ENCODE data around the gene CD22. TPM values are rescaled to one million over a fixed set of nuclear protein-coding genes. Genes with fewer than 3 reads are reported as not detected.

The CD22 gene
- total and polyA plus RNA-seq, 7 donors: 0.11 to 3.2 (median 0.32) TPM

GRCh38 chr19:35344511-35345031, 15.6 kb downstream of the CD22 start:
- ATAC-seq: no peak
- intact Hi-C loops (cut with DNase I): no loop called here
- Histone ChIP-seq H3K9me3 (no peaks in the 10 kb centered on the region), H3K27me3 (ENCODE audit: insufficient read depth in 3 of 3, low read length in 2 of 3) (peaks cover 0 to 22% (median 4%) of the 10 kb centered on the region in 3 donors), H3K36me3 (ENCODE audit: insufficient read depth in 1 of 2, low read depth in 1 of 2) (no peaks in the 10 kb centered on the region), H3K27ac (no peak overlapping the region), H3K4me3 (no peak overlapping the region), H3K4me1 (no peaks in the 10 kb centered on the region)
- DNase-seq: no peak
- no peak for TF ChIP-seq CTCF (IDR thresholded peaks at IDR 0.05)
- WGBS, 3 donors: 65 to 71% (median 69%) methylated on average over 17 of the region's 17 CpGs

- H3K4me1 ChIP-seq: no peaks in the 10 kb centered on the region
- ATAC-seq (no peak), DNase-seq (no peak)
- intact Hi-C loops (cut with DNase I): no loop called here
- H3K27ac ChIP-seq: no peak overlapping the region
- no peaks in the 10 kb centered on the region for H3K9me3 ChIP-seq
- H3K36me3 ChIP-seq (ENCODE audit: insufficient read depth in 1 of 2, low read depth in 1 of 2): no peaks in the 10 kb centered on the region
- WGBS, 3 donors: 68 to 76% (median 73%) methylated on average over 11 of the region's 11 CpGs
- H3K4me3 ChIP-seq: no peak overlapping the region
- peaks cover 0 to 28% (median 4%) of the 10 kb centered on the region in 3 donors for H3K27me3 ChIP-seq (ENCODE audit: insufficient read depth in 3 of 3, low read length in 2 of 3)
- no peak for TF ChIP-seq CTCF (IDR thresholded peaks at IDR 0.05)
These were observed 16.7 kb downstream of the CD22 start for GRCh38 chr19:35345671-35346111.

GRCh38 chr19:35346193-35347052, 17.4 kb downstream of the CD22 start:
- Histone ChIP-seq H3K4me1 (no peaks in the 10 kb centered on the region), H3K27ac (no peak overlapping the region), H3K9me3 (no peaks in the 10 kb centered on the region), H3K4me3 (no peak overlapping the region), H3K27me3 (ENCODE audit: insufficient read depth in 3 of 3, low read length in 2 of 3) (peaks cover 0 to 33% (median 4%) of the 10 kb centered on the region in 3 donors), H3K36me3 (ENCODE audit: insufficient read depth in 1 of 2, low read depth in 1 of 2) (no peaks in the 10 kb centered on the region)
- ATAC-seq (no peak), DNase-seq (no peak)
- no peak for TF ChIP-seq CTCF (IDR thresholded peaks at IDR 0.05)
- intact Hi-C loops (cut with DNase I): no loop called here
- WGBS, 3 donors: 61 to 69% (median 64%) methylated on average over 27 to 28 of the region's 28 CpGs

- no peak for DNase-seq
- Histone ChIP-seq H3K27ac (no peak within 1 kb of the TSS), H3K4me1 (no peaks in the 10 kb centered on the region), H3K36me3 (ENCODE audit: insufficient read depth in 1 of 2, low read depth in 1 of 2) (no peaks in the 10 kb centered on the region), H3K27me3 (ENCODE audit: insufficient read depth in 3 of 3, low read length in 2 of 3) (peaks cover 0 to 41% (median 4%) of the 10 kb centered on the region in 3 donors), H3K9me3 (no peaks in the 10 kb centered on the region), H3K4me3 (no peak within 1 kb of the TSS)
- intact Hi-C loops (cut with DNase I): no loop called here
- ATAC-seq: no peak
- WGBS, 3 donors: 58 to 69% (median 59%) methylated on average over 18 of the region's 18 CpGs
- TF ChIP-seq CTCF (IDR thresholded peaks at IDR 0.05): no peak
These were observed 18.4 kb downstream of the CD22 start, which contains the start of gene FFAR1 for GRCh38 chr19:35347171-35347929. TSS of gene FFAR1 (plus strand) at chr19:35347902. CDS start at chr19:35351552, 3,650 bp downstream.

All from psoas muscle (tissue), 8 donors.